Natural killer cell (primary cell): Measurements from ENCODE around the gene FAM169A. TPM values are rescaled to one million over a fixed set of nuclear protein-coding genes. Genes with fewer than 3 reads are reported as not detected.
"Not testable (repeated sequence)": the region's sequence is repeated elsewhere in the genome, so short reads cannot be mapped to it uniquely, and the experiment has no call there.

ENCODE experiments used
- ATAC-seq, 3 donors: fragments of 150-1000 bp in 2 of 3; fragments of 200-7000 bp in 1 of 3; cut with Tn5 transposase; 1 replicate in 1 of 3; 2 replicates in 2 of 3; pipeline ENCODE4 v1.10.0; 2021; ENCODE audit warnings: mild to moderate bottlenecking in 2 of 3, moderate library complexity in 2 of 3
- DNase-seq, 2 donors: peaks; one replicate each; pipeline versions ENCODE4 v3.0.0 to v3.0.0-alpha.2; 2013 to 2021; ENCODE audit warnings: mixed read lengths in 1 of 2
- H3K27ac ChIP-seq: one replicate; pipeline ENCODE4 v1.5.1; 2013; ENCODE audit warnings: mild to moderate bottlenecking, low read length
- H3K27me3 ChIP-seq: one replicate; pipeline ENCODE4 v1.6.1; 2013; ENCODE audit warnings: low read length; ENCODE audit not compliant: control insufficient read depth, insufficient read depth
- H3K36me3 ChIP-seq: one replicate; pipeline ENCODE4 v1.6.1; 2013; ENCODE audit warnings: low read length; ENCODE audit not compliant: control insufficient read depth, insufficient read depth
- H3K4me1 ChIP-seq: one replicate; pipeline ENCODE4 v1.6.1; 2013; ENCODE audit warnings: low read length; ENCODE audit not compliant: control insufficient read depth, insufficient read depth
- H3K4me3 ChIP-seq: one replicate; pipeline ENCODE4 v1.5.1; 2013; ENCODE audit warnings: low read length
- H3K9me3 ChIP-seq: one replicate; pipeline ENCODE4 v1.6.1; 2013; ENCODE audit warnings: low read length; ENCODE audit not compliant: control insufficient read depth, insufficient read depth
- H3K27ac Mint-ChIP-seq, 2 donors: one replicate each; pipeline ENCODE4 v1.8.0; 2022; ENCODE audit warnings: mild to moderate bottlenecking in 2 of 2, mixed read lengths in 2 of 2, moderate library complexity in 1 of 2
- H3K27me3 Mint-ChIP-seq, 2 donors: one replicate each; pipeline ENCODE4 v1.8.0; 2022; ENCODE audit warnings: low read depth in 2 of 2, mixed read lengths in 2 of 2
- H3K36me3 Mint-ChIP-seq: one replicate; pipeline ENCODE4 v1.8.0; 2022; ENCODE audit warnings: mixed read lengths
- H3K4me1 Mint-ChIP-seq, 2 donors: one replicate each; pipeline ENCODE4 v1.8.0; 2022; ENCODE audit warnings: mixed read lengths in 2 of 2
- H3K4me3 Mint-ChIP-seq: one replicate; pipeline ENCODE4 v1.8.0; 2022; ENCODE audit warnings: mild to moderate bottlenecking, moderate library complexity, mixed read lengths
- H3K9me3 Mint-ChIP-seq, 2 donors: one replicate each; pipeline ENCODE4 v1.8.0; 2022; ENCODE audit warnings: mixed read lengths in 2 of 2
- CTCF ChIP-seq: fragments of 200-600 bp; IDR thresholded peaks from one replicate; pipeline ENCODE4 v1.8.0; 2022; ENCODE audit warnings: antibody characterized with exemption
- WGBS: methylation state at CpG from one replicate; pipeline ENCODE4 v1.1.7; 2013; ENCODE audit warnings: missing lambda C conversion rate; ENCODE audit not compliant: insufficient coverage; 5-methylcytosine and 5-hydroxymethylcytosine counted together
- intact Hi-C: fragments of 100-400 bp; cut with micrococcal nuclease; formaldehyde crosslinking; loops from one replicate; pipeline ENCODE4 v1.14.2; 2022
- total RNA-seq, 4 donors: library from RNA; stranded (reverse); fragments of 120-200 nt in 1 of 4; gene quantifications; one replicate each; pipeline versions ENCODE4 v1.2.3 to v1.2.4, GENCODE V29; 2013 to 2022

FAM169A gene
- total RNA-seq, result 10 to 100 TPM; 28.0 to 32.6 (median 28.6) TPM
- 21.6 TPM for total RNA-seq (2013)

- no peaks in the 10 kb centered on the region for H3K27me3 Mint-ChIP-seq
- peak within 1 kb of the TSS; percentile 95 for H3K4me3 Mint-ChIP-seq
- under 1% methylated on average over 119 of the region's 119 CpGs for WGBS
- H3K27ac Mint-ChIP-seq, result peak within 1 kb of the TSS; percentile 86 to 95
- Histone ChIP-seq H3K4me3 (peak within 1 kb of the TSS; percentile 80), H3K4me1 (peaks cover 15% of the 10 kb centered on the region), H3K36me3 (no peaks in the 10 kb centered on the region), H3K9me3 (no peaks in the 10 kb centered on the region), H3K27ac (peak within 1 kb of the TSS; percentile 55), H3K27me3 (no peaks in the 10 kb centered on the region)
- no peaks in the 10 kb centered on the region for H3K36me3 Mint-ChIP-seq
- TF ChIP-seq CTCF, result no peak
- peaks cover 44 to 48% of the 10 kb centered on the region in 2 donors for H3K4me1 Mint-ChIP-seq
- ATAC-seq, result peak; percentile 77 to 82 (median 78)
- DNase-seq, result peak; percentile 65 to 74
- no peaks in the 10 kb centered on the region for H3K9me3 Mint-ChIP-seq
- intact Hi-C loops, result loop anchor here (1.0 kb wide), 1 partner anchor 99 kb away; the partner anchor contains the start of genes GFM2 and NSA2
Observed at GRCh38 chr5:74865804-74866595, at the start of gene FAM169A. FAM169A (minus strand) TSS chr5:74866387; CDS start chr5:74841676, 24,711 bp downstream.

GRCh38 chr5:74915488-74915887 lies 49.3 kb upstream of the FAM169A start:
- H3K36me3 Mint-ChIP-seq, result no peaks in the 10 kb centered on the region
- no peaks in the 10 kb centered on the region for H3K27me3 ChIP-seq
- H3K4me3 ChIP-seq, result no peak overlapping the region
- DNase-seq, result no peak
- peaks cover 0 to under 1% of the 10 kb centered on the region in 2 donors for H3K9me3 Mint-ChIP-seq
- H3K9me3 ChIP-seq, result no peaks in the 10 kb centered on the region
- WGBS, result no CpG with 5 or more reads among the region's 1 CpG
- no peak for ATAC-seq
- peaks cover 0 to 12% of the 10 kb centered on the region in 2 donors for H3K4me1 Mint-ChIP-seq
- H3K36me3 ChIP-seq, result no peaks in the 10 kb centered on the region
- H3K27ac ChIP-seq, result no peak overlapping the region
- no peak overlapping the region for H3K27ac Mint-ChIP-seq
- no peaks in the 10 kb centered on the region for H3K4me1 ChIP-seq
- no peaks in the 10 kb centered on the region for H3K27me3 Mint-ChIP-seq
- intact Hi-C loops, result loop anchor here (5.0 to 10.0 kb wide), 2 partner anchors 243 to 1011 kb away; no protein-coding TSS in a partner anchor
- TF ChIP-seq CTCF, result no peak
- no peak overlapping the region for H3K4me3 Mint-ChIP-seq

GRCh38 chr5:74911421-74911820 lies 45.2 kb upstream of the FAM169A start:
- not testable (repeated sequence) for H3K4me1 ChIP-seq, H3K9me3 Mint-ChIP-seq, H3K4me3 ChIP-seq, H3K9me3 ChIP-seq, ATAC-seq, H3K27ac Mint-ChIP-seq, H3K27ac ChIP-seq, DNase-seq, H3K27me3 ChIP-seq, H3K27me3 Mint-ChIP-seq, H3K36me3 ChIP-seq, H3K4me3 Mint-ChIP-seq, H3K36me3 Mint-ChIP-seq
- H3K4me1 Mint-ChIP-seq, result peaks cover 0 to 12% of the 10 kb centered on the region in 2 donors
- WGBS, result 64% methylated on average over 2 of the region's 2 CpGs
- intact Hi-C loops, result loop anchor here (10.0 kb wide), 1 partner anchor 1007 kb away; no protein-coding TSS in a partner anchor

GRCh38 chr5:74909888-74910287 lies 43.7 kb upstream of the FAM169A start:
- H3K4me1 ChIP-seq, H3K9me3 ChIP-seq, ATAC-seq, H3K27me3 Mint-ChIP-seq, H3K4me1 Mint-ChIP-seq, H3K4me3 ChIP-seq, H3K36me3 ChIP-seq, H3K27ac Mint-ChIP-seq, H3K27ac ChIP-seq, H3K9me3 Mint-ChIP-seq, H3K27me3 ChIP-seq, H3K4me3 Mint-ChIP-seq, H3K36me3 Mint-ChIP-seq, DNase-seq: not testable (repeated sequence)
- intact Hi-C loops, result loop anchor here (10.0 kb wide), 1 partner anchor 1005 kb away; no protein-coding TSS in a partner anchor

GRCh38 chr5:74908237-74908636 lies 42.0 kb upstream of the FAM169A start:
- intact Hi-C loops, H3K4me1 Mint-ChIP-seq, H3K36me3 Mint-ChIP-seq, H3K36me3 ChIP-seq, H3K4me3 ChIP-seq, H3K9me3 Mint-ChIP-seq, H3K9me3 ChIP-seq, DNase-seq, ATAC-seq, H3K27ac Mint-ChIP-seq, H3K4me3 Mint-ChIP-seq, H3K27me3 Mint-ChIP-seq, H3K27me3 ChIP-seq, H3K27ac ChIP-seq, H3K4me1 ChIP-seq: not testable (repeated sequence)
- 81% methylated on average over 6 of the region's 6 CpGs for WGBS

GRCh38 chr5:74904713-74905112 lies 38.5 kb upstream of the FAM169A start:
- H3K4me3 Mint-ChIP-seq, H3K27me3 ChIP-seq, H3K9me3 ChIP-seq, H3K27me3 Mint-ChIP-seq, H3K4me3 ChIP-seq, DNase-seq, H3K36me3 ChIP-seq, H3K27ac Mint-ChIP-seq, ATAC-seq, H3K4me1 ChIP-seq, H3K9me3 Mint-ChIP-seq, H3K36me3 Mint-ChIP-seq, H3K27ac ChIP-seq: not testable (repeated sequence)
- intact Hi-C loops, result loop anchor here (5.0 kb wide), 1 partner anchor 137 kb away; the partner anchor contains the start of genes GFM2 and NSA2
- peaks cover 10 to 13% of the 10 kb centered on the region in 2 donors for H3K4me1 Mint-ChIP-seq
- WGBS, result 96% methylated on average over 4 of the region's 4 CpGs
